Stimulated activated naive CD4-positive, alpha-beta T cell (primary cell): ENCODE data around the gene RNF151.
A peak's percentile ranks its signal among the peaks of the same experiment; 100 is the strongest.
"Not testable (repeated sequence)": the region's sequence is repeated elsewhere in the genome, so short reads cannot be mapped to it uniquely, and the experiment has no call there.

Experiments used
- DNase-seq, 6 experiments: peaks; one replicate each; lab custom pipeline; 2025; lab: John Stamatoyannopoulos, UW

Gene RNF151

DNA sequence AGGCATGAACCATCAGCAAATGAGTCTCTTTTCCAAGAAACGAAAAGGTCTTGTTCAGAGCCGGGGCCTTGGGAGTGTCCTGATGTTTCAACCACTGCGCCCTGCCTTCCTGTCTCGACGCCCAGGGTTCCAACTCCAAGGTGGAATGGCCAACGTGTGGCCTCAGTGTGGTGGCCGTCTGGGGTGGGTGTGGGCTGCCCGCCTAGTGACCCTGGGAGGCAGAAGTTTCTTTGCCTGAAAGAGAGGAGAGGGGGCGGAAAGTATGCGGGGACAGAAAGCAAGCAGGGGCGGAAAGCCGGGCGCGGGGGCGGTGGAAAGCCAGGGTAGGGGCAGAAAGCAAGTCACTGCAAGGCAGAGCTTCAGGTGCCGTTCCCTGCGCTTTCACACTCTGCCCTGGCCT is 27.7 kb upstream of the RNF151 start:
- no peak for DNase-seq

DNA sequence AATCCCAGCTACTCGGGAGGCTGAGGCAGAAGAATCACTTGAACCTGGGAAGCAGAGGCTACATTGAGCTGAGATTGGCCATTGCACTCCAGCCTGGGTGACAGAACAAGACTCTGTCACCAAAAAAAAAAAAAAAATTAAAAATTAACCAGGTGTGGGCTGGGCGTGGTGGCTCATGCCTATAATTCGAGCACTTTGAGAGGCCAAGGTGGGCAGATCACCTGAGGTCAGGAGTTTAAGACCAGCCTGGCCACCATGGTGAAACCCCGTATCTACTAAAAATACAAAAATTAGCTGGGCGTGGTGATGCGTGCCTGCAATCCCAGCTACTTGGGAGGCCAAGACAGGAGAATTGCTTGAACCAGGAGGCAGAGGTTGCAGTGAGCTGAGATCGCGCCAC is 26.8 kb upstream of the RNF151 start:
- not testable (repeated sequence) for DNase-seq

DNA sequence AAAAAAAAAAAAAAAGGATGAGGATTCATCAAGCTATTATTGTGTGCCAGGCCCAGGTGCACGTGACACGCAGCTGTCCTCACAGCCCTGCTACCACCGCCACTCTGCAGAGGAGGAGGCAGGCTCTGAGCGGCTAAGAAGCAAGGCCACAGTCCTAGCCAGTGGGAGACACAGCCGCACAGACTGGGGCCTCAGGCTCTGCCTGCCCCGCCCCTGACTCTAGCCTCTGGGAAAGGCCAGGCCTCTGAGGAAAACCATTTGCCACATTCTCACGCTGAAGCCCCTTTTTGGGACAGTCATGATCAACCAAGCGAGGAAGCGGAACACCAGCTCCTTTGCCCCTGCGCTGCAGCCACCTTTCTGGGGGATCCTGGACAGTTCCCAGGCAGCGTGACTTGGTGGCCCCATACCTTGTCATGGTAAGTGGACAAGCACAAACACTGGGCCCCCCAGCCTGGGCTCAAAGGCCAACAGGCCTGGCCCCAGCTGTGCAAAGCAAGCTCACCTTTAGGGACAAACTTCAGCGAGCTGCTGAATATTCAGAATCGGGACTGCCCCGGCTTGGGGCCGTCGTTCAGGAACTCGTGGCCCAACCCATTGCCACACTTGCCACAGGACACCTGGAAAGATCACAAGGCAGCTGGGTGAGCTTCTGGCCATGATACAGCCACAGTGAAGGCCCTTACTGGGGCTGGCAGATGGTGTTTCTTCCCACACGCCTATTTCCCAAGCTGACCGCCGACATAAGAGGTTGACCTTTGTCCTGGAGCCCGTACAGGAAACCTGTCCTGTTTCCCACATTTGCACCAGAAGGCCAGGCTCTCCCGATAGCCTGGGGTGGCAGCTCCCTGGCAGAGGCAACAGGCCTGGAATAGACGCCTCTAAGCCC is 26.1 kb upstream of the RNF151 start:
- no peak for DNase-seq

DNA sequence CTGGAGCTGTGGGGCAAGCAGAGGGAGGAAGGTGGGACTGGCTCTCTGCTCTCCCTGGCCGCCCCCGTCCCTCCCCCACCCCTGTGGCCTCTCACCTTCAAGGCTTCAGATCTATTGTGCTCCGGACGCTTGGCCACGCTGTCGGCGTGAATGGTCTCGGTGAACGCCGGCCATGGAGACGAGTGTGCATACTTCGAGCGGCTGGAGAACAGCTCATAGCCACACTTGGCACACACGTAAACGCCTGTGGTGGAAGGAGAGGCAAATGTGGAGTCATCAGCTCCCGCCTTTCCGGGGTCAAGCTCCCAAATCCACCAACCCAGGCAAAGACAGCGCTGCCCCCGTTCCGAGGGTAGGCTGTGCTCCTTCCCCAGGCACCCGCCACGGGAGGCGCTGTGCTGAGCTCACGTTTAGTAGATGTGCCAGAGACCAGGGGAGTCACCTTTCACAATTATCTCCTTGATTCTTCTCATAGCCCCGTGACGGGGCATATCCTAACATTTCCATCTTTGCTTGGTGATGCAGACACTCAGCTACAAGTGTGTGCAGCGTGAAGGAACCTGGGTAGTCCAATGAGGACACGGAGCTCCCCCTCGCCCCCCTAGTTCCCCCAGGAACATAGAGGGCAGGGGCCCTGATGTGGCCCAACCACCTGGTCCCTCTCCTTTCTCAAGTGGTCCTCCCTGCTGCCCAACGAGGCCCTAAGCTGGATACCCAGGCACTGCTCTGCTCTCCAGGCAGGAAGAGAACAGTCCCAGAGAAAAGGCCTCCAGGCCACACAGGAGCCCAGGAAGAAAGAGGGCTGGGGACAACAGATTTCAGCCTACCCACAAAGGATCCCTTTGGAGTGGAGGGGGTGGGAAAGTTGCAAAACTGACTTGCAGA is 25.3 kb upstream of the RNF151 start:
- no peak for DNase-seq

DNA sequence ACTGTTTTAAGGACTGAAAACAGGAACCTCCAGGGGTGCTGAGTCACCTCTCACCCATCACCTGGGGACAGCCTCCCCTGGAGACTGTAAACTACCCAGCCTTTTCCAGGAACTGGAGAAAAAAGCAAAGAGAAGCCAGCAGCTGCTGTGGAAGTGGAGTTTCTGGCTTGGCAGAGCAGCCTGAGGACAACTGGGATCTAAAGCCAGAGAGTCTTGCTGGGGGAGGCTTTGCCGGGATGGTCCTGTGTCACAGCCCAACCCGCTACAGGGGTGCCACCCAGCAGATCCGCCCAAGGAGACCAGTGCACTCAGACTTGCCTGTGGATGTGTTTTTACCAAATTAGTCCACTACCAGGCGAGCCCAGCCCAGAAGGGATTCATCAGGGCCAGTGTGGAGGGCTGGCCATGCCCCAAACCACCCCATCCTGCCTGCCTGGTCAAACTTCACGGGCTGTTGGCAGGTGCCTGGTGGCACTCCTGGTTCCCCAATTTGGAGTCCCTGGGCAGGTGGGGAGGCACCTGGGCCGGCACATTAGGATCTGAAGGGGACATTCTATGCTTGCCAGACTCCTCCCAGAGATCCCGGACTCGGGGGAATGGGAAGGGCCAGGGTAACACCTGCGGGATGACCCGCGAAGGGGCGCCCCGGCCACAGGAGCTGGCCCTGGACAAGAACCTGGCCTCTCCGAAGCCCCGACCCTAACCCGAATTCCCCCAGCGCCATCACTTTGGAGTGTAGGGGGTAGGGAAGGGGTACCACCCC is 24.4 kb upstream of the RNF151 start:
- no peak for DNase-seq

DNA sequence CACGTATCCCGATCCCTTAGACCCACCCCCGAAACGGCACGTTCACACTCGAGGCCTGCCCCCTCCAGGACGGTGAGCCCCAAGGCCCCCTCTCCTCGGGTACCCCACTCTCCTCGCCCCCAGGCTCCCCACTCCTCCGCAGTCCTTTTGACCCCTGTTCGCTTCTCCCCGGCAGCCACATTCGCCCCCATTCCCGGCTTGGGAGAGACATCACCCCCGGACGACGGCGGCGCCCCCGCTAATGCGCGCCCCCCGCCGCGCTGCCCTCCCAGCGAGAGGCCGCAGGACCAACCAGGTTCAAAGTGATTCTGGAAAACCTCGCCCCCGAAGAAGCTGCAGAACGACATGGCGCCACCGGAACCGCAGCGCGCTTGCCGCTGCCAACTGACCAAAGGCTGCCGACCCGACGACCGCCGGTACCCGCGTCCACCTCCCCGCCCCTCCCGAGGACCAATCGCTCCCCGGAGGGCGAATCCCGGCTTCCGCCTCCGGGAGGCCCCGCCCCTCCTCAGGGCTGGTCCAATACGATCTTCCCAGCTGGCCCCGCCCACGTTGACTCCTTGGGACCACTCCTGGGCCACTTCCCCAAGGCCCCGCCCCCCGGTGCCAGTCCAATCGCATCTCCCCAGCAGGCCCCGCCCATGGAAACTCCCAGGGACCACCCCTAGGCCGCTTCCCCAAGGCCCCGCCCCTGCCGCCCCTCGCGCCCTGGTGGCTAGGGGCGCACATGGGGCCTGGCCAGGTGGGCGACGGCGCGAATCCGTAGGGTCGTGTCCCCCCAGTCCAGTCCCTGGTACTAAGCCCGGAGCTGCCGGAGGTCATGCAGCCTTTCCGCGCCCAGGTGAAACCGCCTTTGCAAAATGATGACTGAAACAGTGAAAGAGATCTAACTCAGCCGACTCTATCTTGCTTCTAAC is 23.6 kb upstream of the RNF151 start, which contains the start of gene MSRB1:
Gene MSRB1, minus strand, starts transcription at position 390 of the 917 bp plus-strand sequence. Its CDS starts 43 bp downstream, at position 347.
- DNase-seq: peak; percentile 96 to 99 (median 98)

DNA sequence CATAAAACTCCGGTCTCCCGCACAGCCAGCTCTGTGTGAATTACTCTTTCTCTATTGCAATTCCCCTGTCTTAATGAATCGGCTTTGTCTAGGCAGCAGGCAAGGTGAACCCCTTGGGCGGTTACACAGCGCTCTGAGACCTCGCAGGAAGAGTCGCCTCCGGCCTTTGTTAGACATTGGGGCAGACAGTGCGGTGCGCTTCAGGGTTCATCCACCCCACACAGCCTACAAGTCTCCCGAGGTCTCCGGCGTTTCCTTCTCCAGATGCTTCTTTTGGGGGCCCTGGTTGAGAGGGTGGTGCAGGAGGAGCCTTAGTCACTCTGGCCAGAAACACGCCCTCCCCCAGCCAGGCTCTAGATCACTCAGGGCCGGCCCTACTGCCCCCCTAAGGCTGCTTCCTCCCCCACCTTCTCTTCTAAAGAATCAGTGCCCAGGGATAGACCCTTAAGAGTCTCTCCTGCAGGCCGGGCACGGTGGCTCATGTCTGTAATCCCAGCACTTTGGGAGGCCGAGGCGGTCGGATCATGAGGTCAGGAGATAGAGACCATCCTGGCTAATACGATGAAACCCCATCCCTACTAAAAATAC is 21.9 kb upstream of the RNF151 start:
- no peak for DNase-seq

DNA sequence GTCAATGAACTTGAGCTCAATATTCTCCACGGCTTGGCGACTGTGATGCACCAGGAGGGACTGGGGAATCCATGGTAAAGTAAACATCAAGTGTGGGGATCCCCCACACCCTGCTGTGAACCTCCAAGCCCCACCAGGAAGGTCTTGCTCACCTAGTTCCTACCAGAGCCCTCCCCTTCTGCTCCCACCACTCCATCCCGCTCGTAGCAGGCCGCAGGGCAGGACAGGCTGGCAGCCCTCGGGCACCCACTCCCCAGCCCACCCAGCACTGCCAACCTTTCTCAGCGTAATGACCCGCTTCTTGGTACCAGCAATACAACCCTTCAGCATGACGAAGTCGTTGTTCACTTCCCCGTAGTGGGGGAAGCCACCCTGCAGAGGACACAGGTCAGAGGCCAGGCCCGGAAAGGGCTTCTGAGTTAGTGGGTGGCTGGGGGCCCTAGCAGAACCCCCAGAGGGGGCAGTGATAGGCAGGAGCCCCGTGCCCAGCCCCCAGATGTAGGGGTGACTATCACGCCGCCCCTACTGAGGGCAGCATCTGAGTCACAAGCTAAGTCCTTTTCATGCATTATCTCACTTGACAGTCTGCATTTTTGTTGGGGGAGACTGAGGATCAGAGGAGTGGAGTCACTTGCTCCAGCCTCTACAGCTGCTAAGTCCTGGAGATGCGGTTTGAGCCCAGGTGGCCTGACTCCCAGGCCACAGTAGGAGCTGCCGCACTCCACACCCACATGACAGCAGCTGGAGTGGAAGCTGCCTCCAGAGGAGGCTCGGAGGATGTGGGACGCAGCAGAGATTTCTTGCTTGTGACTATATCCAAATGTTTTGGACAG is 20.9 kb upstream of the RNF151 start:
- DNase-seq: no peak

DNA sequence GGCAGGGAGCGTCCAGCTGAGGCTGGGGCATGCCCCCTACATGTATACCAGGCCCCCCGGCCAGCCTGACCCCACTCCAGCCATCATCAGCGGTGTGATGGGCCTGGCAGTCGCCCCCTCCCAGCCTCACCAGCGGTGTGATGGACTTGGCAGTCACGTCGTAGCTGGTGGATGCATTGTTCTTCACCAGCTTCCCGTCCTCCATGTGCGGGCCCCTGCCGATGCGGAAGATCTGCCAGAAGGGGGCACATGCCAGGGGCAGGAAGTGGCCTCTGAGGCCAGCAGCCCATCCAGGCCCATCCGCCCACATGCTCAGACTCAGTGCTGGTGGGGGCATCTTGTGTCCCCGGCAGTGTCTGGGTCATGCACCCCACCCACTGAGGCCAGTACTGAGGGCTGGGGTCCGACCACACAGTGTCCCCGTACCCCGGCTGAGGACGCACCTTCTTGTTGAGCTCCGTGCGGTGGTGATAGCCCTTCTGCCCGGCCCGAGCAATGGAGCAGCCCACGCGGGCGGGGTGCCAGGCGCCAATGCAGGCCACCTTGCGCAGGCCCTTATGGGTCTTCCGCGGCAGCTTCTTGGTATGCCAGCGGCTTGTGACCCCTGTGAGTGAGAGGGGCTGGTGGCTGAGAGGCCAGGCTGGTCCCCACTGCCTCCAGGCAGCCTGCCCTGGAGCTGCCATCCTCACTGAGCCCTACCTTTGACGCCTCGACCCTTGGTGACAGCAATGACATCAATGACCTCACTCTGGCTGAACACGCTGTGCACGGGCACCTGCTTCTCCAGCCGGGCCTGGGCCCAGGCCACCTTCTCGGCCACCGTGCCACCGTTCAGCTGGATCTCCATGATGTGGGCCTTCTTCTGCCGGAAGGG is 19.9 kb upstream of the RNF151 start:
- DNase-seq: no peak

DNA sequence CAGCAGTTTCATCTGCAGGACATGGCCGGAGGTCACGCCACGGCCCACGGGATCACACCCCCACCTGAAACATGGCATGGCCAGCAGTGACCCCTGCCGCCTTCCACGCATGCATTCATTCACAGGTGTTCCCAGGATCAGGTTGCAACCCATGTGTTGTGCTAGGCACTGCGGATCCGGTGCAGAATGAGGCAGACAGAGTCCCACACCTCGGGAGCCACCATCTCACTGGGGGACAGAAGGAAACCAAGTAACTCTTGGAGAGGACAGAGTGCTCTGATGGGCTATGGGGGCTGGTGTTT is 19.3 kb upstream of the RNF151 start:
- DNase-seq: no peak

DNA sequence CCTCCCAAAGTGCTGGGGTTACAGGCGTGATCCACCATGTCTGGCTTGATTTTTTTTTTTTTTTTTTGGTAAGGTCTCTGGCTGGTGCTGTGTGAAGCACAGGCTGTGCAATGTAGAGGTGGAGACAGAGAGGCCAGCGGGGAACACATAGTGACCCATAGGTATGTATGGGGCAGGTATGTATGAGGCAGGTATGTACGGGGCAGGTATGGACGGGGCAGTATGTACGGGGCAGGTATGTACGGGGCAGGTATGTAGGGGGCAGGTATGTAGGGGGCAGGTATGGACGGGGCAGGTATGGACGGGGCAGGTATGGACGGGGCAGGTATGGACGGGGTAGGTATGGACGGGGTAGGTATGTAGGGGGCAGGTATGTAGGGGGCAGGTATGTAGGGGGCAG is 17.1 kb upstream of the RNF151 start:
- no peak for DNase-seq

DNA sequence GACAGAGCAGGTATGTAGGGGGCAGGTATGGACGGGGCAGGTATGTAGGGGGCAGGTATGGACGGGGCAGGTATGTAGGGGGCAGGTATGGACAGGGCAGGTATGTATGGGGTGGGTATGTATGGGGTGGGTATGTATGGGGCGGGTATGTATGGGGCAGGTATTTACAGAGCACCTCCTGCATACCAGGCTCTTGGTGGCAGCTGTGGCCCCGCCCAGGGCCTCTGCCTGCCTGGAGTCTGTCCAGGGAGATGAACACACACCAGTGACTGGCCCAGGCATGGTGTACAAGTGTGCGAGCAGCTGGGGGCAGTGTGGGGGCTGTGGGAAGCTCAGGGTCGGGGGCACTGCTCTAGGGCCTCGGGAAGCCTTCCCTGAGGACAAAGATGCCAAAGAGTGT is 16.6 kb upstream of the RNF151 start:
- no peak for DNase-seq

DNA sequence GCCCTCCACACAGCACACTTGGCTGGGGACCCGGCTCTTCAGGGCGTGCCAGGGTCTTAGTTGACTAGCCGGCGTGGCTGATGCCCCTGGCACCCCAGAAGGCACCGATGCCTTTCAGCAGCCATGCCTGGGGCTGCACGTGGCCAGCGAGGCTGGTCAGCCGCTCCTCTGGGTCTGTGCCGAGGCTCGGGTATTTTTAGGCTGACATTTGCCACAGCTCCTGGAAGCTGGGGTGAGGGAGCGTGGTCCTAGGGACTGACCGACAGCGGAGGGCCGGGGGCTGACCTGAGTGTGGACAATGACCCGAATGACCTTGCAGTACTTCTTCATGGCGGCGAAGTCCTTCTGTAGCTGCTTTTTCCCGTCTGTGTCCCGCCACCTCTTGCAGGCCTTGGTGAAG is 16.1 kb upstream of the RNF151 start:
- DNase-seq: no peak

DNA sequence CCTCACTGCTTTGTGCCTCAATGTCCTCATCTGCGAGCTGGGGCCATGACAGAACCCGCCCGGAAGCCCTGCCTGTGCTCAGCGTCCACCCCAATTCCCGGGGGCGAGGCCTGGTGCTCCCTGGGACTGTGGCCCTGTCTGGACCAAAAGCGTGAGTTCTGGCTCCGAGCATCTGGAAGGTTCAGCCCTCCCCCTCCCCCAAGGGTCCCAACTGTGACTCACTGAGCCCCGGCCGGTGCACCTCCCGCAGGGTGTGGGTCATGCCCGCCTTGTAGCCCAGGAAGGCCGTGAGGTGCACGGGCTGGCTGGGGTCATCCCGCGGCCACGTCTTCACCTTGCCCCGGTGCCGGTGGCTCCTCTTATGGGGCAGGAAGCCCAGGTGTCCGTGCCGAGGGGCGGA is 12.9 kb upstream of the RNF151 start:
- no peak for DNase-seq

DNA sequence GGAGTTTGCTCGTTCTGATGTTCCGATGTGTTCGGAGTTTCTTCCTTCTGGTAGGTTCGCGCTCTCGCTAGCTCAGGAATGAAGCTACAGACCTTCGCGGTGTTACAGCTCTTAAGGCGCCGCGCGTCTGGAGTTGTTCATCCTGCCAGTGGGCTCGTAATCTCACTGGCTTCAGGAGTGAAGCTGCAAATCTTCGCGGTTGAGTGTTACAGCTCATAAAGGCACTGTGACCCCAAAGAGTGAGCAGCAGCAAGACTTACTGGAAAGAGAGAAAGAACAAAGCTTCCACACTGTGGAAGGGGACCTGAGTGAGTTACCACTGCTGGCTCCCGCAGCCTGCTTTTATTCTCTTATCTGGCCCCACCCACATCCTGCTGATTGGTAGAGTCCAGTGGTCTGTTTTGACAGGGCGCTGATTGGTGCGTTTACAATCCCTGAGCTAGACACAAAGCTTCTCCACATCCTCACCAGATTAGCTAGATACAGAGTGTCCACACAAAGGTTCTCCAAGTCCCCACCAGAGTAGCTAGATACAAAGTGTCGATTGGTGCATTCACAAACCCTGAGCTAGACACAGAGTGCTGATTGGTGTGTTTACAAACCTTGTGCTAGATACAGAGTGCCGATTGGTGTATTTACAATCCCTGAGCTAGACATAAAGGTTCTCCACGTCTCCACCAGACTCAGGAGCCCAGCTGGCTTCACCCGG is 9.1 kb upstream of the RNF151 start:
- DNase-seq: not testable (repeated sequence)

DNA sequence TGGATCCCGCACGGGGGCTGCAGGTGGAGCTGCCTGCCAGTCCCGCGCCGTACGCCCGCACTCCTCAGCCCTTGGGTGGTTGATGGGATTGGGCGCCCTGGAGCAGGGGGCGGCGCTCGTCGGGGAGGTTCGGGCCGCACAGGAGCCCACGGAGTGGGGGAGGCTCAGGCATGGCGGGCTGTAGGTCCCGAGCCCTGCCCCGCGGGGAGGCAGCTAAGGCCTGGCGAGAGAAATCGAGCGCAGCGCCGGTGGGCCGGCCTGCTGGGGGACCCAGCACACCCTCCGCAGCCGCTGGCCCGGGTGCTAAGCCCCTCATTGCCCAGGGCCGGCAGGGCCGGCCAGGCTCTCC is 8.5 kb upstream of the RNF151 start:
- DNase-seq: not testable (repeated sequence)

DNA sequence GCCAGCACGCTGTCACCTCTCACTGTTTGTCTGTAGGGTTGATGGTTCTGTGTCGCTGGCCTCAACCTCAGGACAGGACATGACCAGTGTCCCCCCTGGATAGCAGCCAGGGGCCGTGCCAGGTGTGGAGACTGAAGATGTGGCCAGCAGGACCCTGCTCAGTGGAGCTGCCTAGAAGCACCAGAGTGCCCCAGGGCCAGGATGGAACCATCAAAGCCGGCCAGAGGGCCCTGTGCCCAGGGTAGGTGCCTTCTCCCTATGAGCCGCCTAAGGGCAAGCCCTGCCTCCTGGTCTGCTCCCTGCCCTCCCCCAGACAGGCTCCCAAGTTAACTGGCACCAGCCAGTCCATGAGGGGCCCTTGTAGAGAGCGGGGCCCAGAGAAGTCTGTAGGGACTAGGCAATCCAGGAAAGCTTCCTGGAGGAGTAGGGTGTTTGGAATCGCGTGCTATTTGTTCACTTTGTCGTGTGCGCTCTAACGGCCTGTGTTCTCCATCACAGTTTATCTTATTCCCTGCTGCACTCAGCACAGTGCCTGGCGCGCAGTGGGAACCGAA is 7.9 kb upstream of the RNF151 start:
- no peak for DNase-seq
